ENCODE results near the gene ZSCAN23. TPM values are rescaled to one million over a fixed set of nuclear protein-coding genes. Genes with fewer than 3 reads are reported as not detected.

ZSCAN23 gene
- total and polyA plus RNA-seq, 2 of the 8 experiments (the other 6 are each of a cell fraction or from before 2014, with no cell fraction given): 0.74 to 5.3 TPM

GRCh38 chr6:28443112-28443773 lies at the start of gene ZSCAN23 (continued):
- peak in 1 of 3 experiments; percentile 4; a peak in 1 of 4 replicates for TF ChIP-seq CTCF (IDR thresholded peaks at IDR 0.05; ENCODE audit: control extremely low read depth in 1 of 3, insufficient read depth in 1 of 3, low read depth in 1 of 3, low read length in 3 of 3)
- TF ChIP-seq CREB1 (IDR thresholded peaks at IDR 0.05): peak; percentile 89
- 0 out of 2 replicates have a peak, but pooled peaks have one; percentile 34 for TF ChIP-seq RBBP5 (IDR thresholded peaks at IDR 0.05; ENCODE audit: borderline replicate concordance, low read depth, low read length)
- no peak for TF ChIP-seq RXRA (IDR thresholded peaks at IDR 0.05; ENCODE audit: insufficient read depth, low read depth, low read length)
- TF ChIP-seq GABPA (IDR thresholded peaks at IDR 0.05; ENCODE audit: borderline replicate concordance, insufficient read depth, low read length): peak; percentile 92; the same call in 1 of the 2 replicates
- TF ChIP-seq BRCA1 (IDR thresholded peaks at IDR 0.05; ENCODE audit: low read depth, low read length): no peak
- no peak for TF ChIP-seq CBX8 (IDR thresholded peaks at IDR 0.05; ENCODE audit: borderline replicate concordance, low read depth, low read length)
- peak; percentile 26; the same call in 1 of the 2 replicates for TF ChIP-seq MAX (IDR thresholded peaks at IDR 0.05)
- TF ChIP-seq SP2 (IDR thresholded peaks at IDR 0.05; ENCODE audit: low read length): peak; percentile 91

Data from H1 (cell line).